ENCODE measurements around the gene PCTP. TPM values are rescaled to one million over a fixed set of nuclear protein-coding genes. Genes with fewer than 3 reads are reported as not detected.

PCTP gene
- total RNA-seq, 1 donor from 2014 or later = 7.7 TPM

DNA sequence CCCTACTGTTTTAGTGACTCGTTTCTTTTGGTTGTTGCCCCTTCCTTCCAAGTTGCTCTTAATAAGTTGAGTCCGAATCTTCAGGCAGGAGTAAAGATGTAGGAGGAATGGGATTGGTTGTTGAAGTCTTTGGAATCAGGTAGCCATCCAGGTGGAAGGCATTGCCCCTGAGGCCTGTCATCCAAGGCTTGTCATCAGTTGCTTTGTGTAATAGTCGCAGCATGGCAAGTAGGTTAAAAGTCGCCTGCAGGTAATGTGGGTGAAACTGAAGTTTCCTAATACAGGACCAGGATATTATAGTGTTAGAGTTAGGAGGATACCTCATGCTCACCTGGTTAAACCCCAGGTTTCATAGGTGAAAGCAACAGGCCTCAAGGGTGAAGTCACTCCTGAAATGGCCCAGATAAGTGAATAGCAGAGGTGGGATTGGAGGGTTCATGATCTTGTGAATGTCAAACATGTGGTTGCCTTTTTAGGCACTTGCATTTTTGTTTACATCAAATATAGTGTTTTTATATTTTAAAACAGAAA lies 934 bp downstream of the PCTP start:
- no peak for DNase-seq (ENCODE audit: low spot score)

DNA sequence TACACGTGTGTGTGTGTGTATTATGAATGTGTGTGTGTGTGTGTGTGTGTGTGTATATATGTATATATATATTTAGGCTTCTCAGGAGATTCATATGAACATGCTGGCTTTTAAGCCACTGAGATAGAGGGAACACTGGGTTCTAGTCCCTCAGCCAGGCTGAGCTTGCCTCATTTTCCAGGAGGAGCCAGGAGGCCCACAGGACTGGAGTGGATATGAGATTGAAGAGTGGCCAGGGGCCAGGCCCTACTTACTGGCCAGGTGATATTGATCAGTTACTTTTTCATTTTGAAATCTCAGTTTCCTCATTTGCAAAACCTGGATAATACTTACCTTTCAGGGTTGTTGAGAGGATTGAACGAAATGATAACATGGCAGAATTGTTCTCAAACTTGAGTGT lies 5.8 kb downstream of the PCTP start:
- DNase-seq (ENCODE audit: low spot score) = no peak

DNA sequence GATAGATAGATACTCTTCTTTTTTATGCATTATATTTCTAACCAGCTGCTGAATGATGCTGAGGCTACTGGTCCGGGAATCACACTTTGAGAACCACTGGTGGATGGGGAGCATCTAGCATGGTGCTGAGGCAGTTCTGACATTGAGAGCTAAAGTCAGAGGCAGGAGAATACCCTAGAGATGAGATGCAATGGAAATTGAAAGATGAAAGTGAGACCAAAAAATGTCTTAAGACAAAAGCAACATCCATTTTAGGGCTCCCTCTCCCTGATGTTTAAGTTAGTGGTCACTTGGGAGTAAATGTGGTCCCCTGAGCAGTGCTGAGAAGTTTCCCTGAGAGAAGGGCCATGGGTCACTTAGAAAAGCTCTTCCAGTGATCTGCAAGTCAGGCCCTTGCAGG lies 6.8 kb downstream of the PCTP start:
- DNase-seq (ENCODE audit: low spot score) = no peak

DNA sequence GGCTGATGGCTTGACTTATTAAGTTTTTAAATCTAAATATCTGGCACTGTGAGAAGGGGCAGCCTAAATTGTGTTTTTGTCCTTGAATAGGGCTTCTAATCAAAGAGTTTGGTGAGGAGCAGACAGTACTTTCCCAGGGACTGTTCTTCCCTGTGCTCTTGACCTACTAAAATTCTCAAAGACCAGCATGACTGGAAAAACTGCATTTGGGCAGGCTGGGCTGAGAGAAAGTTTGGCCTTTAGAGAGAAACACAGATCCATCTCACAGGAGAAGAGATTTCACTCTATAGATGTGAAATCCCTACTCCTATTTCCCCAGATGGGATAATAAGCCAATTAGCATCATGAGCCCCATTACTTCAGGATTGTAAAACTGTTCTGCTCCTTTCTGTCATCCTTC lies 7.3 kb downstream of the PCTP start:
- DNase-seq (ENCODE audit: low spot score) = no peak

DNA sequence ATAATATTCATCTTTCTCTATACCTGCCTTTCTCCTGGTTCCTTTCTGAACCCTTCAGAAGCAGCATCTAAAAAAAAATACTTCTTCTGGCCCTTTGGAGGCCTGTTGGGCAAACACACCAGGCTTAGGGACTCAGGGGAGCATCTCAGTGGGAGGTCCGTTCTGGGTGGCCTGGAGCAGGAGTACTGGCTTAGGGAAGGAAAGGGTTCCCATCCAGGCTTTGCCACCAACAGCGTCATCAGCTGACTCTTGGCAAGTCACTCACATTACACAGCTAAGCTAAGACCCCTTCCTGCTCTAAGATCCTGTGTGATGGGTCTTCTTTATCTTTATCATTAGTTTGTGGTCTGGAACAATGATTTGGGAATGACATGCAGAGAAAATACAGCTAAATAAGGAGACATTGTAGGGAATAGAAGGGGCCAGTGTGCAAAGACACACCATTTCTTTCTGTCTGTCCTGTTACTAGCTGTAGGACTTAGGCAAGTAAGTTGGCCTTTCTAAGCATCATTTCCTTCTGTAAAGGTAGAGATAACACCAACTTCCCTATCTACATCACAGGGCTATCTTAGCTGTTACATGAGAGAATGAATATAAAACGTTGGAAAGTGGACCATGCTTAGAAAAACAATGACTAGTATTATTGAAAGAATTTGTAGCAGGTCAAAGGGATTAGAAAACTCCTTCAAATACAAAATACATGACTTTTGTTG lies 9.9 kb downstream of the PCTP start:
- no peak for DNase-seq (ENCODE audit: low spot score)

DNA sequence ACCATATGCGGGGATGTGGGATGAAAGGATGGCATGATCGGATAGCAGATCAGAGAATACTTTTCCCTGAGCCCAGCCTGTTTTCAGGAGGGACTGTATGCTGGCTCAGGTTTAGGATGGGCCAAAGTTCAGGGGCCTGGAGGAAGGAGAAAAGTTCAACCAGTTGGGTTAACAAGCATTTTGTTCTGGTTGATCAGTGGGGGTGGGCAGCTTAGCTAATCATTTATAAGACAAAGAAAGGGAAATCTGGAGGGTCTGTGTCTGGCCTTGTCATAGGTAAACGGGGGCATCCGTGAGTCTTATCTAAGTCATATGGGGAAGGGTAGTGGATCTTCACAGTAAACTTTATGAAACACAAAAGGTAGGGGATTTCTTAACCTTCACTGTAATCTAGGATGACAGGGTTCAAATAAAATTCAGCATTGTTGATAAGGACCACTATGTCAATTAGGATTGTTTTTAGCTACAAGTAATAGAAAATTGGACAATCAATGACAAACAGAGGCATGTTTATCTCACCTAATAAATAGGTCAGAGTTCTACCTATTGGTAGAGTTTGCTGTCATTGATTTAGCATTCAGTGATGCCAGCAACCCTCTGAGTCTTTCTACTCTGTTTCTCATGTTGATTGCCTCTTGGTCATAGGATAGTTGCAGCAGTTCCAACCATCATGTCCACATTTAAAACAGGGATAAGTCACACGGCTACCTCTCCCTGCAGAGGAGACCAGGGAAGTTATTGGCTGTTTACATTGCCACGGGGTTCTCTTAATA lies 11.4 kb downstream of the PCTP start:
- no peak for DNase-seq (ENCODE audit: low spot score)

DNA sequence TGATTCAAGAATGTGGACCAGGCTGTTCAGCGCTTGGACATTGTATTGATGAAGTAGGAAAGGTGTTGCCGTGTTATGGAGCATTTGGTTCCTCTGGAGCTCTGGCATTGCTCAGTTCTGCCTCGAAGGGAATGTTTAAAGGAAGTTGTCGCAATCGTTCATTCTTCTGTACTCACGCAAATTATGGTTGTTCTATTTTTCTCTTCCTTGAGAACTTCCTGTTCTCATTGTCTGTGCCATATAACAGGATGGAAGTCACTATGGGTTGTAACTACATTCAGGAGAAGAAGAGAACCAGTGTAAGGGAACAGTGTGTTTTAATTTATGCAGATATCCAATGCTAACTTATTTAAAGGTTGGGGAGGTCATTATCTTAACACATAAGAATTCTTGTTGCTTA lies 13.0 kb downstream of the PCTP start:
- no peak for DNase-seq (ENCODE audit: low spot score)

DNA sequence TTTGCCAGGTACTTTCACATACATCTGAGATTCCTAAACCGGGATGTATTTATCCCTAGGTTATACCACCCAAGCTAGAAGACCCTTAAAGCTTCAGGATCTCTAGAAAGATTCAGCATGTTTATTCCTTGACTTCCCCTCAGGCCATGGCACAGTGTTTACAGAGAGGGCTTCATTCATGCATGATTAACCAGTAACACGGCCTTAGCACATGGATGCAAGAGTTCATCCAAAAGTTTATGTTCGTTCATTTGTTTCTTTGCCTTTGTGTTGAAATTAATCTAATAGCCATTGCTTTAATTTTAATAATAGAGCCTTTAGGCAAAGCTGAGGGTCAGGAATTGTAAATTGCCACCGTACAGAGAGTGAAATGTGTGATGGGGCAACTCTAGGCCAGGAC lies 13.8 kb downstream of the PCTP start:
- DNase-seq (ENCODE audit: low spot score) = no peak

DNA sequence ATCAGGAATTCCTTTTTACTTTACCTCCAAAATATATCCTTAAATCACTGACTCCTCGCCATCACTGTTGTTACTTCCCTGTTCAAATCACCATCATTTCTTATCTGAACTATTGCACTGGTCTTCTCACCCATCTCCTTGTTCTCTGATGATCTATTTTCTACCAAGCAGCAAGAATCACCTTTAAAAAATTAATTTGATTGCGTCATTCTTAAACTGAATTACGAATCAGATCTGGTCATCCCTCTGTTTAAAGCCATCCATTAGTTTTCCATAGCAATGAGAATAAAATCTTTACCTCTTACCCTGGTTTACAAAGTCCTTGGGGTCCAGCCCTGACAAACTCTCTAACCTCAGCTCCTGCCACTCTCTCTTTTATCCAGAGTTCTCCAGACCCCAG lies 14.6 kb downstream of the PCTP start:
- DNase-seq (ENCODE audit: low spot score) = no peak

DNA sequence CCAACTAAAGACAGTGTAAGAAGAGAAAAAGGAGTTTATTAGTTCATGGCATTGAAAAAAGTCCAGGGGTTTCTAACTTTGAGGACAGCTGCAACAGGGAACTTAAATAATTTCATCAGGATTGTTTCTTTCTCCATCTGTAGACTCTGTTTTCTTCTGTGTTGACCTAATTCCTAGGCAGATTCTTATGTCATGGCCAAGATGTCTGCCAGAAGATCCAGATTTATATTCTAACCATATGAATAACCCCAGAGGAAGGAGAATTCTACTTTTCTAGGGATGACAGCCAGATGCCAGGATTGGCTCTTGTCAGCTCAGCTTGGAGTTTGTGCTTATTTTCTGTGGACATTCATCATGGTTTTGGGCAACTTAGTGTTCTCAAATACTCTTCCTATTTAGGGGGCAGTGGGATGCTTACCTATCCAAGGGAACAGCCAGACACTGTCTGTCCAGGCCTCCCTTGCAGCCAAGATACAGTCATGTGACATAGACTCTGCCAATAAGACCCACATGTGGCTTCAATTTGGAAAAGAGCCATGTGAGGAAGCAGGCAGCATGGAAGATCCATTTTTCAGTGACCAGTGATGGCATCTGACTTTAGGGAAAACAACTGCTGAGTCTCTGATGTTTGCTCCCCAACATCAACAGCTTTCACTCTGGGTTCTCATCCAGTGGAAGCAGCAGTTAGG lies 18.2 kb downstream of the PCTP start:
- no peak for DNase-seq (ENCODE audit: low spot score)

DNA sequence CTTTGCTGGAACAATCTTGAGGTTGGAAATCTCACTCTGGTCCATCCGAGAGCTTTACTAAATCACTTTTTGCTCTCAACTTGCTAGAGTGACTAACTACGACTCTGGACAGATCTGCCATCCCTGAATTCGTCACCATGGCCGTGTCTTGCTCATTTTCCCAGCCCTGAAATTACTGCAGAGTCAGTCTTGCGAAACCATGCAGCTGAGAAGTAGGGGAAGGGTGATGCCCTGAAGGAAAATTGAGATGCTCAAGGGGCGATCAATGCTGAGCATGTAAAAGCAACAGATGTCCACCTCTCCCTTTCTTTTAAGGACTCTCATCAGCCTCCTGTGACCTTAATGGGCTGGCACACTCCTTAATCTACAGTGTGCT lies 18.8 kb downstream of the PCTP start:
- no peak for DNase-seq (ENCODE audit: low spot score)

DNA sequence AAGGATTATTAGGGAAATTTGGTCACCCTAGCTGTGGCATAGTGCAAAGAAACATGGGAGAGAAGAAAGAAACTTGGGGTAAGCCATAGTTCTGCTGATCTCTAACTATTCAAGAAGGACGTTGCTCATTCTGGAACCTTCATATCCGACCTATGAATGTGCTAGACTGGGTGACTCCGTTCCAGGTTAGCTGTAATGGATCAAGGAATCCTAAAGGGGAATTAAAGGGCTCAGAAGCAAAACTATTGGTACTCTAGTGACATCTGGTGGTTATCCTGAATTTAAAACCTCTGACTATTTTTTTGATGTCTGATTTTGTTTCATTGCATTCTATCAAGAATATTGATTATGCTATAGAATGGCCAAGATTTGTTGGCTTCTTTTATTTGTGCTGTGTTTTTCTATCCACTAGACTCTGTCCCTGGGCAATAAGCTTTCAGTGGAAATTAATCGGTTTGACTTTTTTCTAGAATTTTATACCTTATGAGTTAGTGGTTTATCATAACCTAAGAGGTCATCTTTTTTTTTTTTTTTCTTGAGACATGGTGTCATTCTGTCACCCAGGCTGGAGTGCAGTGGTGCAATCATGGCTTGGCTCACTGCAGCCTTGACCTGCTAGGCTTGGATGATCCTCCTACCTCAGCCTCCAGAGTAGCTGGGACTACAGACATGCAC lies 19.5 kb downstream of the PCTP start:
- peak; percentile 52 for DNase-seq (ENCODE audit: low spot score)

DNA sequence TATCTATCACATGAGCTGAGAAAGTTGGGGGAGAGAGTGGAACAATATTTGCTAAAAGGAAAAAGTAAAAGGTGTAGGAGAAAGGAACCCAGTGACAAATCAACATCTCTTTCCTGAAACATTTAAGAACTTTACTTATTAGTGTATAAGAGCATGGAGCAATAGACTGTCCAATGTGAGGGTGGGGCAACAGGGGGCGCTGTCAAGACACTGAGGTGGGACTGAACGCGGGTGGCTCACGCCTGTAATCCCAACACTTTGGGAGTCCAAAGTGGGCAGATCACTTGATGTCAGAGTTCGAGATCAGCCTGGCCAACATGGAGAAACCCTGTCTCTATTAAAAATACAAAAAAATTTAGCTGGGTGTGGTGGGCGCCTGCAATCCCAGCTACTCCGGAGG lies 21.2 kb downstream of the PCTP start:
- DNase-seq (ENCODE audit: low spot score) = no peak

DNA sequence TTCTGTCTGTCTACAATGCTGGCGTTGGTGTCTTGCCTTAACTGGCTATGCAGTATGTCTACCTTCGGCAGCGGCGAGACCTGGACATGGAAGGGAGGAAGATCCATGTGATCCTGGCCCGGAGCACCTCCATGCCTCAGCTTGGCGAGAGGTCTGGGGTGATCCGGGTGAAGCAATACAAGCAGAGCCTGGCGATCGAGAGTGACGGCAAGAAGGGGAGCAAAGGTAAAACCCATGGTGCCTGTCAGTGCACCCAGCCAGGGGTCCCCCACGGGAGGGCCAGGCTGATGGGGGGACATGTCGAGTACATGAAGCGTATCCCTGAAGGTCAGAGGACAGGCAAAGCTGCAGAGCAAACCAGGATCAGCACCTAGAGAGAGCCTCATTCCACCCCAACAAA lies 22.8 kb downstream of the PCTP start:
- DNase-seq (ENCODE audit: low spot score) = no peak

DNA sequence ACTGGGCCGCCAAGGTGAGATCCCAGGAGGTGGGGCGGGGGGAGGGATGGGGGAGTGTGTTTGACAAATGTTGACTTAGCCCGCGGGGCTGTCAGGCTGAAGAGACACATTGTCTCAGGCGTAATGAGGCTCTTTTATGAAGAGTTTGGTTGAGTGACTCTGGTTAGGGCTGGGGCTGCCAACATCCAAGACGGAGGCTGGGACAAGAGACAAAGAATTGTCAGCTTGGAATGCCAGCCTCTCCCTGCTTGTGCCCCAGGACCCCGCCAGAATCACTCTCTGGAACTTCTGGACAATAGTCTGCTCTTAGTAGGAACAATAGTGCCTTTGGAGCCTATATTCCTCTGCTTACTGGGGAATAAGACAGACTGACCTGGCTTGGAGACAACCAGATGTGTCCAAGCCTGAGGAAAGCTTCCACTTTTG lies 24.0 kb downstream of the PCTP start:
- no peak for DNase-seq (ENCODE audit: low spot score)

DNA sequence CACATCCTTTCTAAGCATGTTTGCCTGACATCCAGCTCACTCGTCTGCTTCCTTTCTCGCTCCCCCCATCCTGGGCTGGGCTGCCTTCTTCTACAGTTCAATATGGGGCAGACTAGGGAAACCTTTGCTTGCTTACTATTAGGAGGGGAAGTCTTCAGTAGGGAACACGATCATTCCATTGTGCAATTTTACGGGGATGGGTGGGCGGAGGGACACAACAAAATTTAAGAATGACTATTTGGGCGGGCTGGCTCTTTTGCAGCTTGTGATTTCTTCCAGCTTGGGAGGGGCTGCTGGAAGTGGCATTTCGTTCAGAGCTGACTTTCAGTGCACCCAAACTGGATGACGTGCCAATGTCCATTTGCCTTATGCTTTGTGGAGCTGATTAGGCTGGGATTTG lies 25.4 kb downstream of the PCTP start:
- DNase-seq (ENCODE audit: low spot score) = no peak

DNA sequence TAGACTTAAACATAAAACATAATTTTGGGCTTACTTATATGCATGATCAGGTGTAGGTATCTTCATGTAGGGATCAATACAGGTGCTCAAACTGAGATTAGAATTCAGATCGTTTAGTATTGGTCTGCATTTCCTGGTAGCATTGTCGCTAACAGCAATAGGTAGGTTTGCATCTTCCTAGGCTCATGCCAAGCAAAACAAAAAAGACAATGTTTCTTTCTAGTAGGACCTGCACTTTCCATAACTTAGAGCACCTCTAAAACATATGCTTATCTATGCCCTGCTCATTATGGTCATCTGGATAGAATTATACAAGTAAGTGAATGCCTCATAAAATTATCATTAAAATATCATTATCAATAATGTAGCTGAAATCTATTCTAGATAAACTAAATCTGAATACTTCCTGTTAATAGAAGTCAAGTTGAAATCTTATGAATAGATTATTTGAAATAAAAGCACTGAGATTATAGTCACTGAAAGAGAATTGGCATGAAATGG lies 26.7 kb downstream of the PCTP start:
- no peak for DNase-seq (ENCODE audit: low spot score)

DNA sequence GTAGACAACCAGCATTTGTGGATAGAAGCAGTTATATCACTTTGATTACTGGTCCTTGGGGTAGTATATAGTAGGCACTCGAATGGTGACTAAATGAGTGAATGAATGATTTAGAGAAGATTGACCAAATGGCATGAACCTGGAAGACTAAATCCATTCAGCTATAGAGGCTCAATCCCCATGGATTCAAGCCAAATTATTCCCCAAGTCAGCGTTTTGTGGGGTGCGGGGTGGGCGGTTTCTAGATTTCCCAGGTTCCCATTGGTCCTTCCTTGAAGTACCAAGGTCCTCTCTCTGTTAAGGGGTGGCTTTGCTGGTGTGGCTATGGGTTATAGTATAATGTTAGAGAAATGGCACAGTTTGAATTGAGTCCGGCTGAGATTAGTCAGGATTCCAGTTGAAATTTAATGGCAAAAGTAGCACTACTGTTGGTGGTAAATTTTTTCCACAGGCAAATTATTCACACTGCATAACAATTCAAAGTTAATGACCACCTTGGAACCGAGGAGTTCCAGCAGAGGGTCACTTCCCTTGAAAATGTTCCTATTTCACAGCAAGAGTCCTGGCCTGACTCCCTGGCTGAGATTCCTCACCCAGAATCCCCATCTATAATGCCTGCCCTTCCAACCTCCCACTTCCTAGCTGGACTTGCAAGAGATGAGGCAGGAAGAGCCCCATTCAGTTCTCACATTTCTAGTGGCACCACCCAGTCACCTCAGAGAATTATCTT lies 27.7 kb downstream of the PCTP start:
- no peak for DNase-seq (ENCODE audit: low spot score)

DNA sequence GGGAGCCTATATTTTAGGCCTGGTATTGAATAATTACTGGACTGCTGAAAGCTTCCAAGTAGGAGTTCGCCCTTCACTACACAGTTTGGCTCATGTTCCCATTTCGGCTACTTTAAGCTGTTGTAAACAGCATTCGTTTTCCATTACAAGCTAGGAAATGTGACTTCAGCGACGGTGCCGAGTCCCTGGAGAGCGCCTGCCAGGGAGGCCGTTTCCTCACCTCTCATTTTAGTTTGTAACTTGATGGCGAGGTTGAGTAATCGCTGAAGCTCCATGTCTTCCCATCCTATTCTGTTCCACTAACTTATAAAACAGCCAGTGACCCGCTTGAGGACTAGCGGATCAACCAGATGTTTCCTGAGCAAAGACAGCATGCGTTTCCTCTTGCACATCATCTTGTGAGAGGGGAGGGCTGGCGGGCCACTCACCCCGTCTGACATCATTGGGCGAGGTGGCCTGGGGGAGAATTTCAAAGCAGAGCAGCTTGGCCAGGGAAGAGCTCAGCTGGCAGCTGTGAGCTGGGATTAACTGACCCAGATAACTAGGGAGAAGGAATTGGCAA lies 32.9 kb downstream of the PCTP start:
- peak; percentile 88 for DNase-seq (ENCODE audit: low spot score)

DNA sequence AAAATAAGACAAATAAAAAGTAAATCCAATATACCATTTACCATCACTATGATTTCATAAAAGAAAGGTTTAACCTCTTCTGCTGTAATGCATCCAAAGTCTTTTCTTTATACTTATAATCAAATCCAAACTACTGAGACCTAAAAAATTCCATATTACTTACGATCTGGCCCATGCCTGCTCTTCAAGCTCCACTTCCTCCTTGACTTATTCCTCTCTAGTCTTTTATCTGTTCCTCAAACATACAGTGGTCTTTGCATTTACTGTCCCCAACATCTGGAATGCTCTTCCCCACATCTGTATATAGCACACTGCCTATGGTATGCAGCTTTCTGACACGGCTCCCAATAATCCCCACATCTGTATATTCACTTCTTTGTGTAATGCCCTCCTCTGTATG lies 33.8 kb downstream of the PCTP start:
- DNase-seq (ENCODE audit: low spot score) = no peak

DNA sequence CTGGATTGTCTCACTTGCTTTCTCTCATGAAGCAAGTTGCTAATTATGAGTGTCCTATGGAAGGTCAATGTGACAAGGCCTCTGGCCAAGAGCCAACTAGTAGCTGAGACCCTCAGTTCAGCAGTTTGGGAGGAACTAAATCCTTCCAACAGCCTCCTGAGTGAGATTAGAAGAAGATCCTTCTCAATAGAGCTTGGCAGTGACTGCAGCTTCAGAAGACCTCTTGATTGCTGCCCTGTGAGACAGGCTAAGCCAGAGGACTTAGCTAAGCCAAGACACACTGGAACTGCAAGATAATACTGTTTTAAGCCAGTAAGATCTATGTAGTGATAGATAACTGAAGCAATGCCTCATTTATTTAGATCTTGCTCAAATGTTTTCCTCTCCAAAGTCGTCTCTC lies 34.3 kb downstream of the PCTP start:
- DNase-seq (ENCODE audit: low spot score) = peak; percentile 67
